HUES6 (cell line): ENCODE data around the gene EVL.

Experiments used
- H3K27ac ChIP-seq: 2 replicates; pipeline ENCODE4 v1.7.0; 2013; ENCODE audit warnings: low read depth, mild to moderate bottlenecking, low read length, inconsistent platforms
- H3K27me3 ChIP-seq: 2 replicates; pipeline ENCODE4 v1.6.1; 2013; ENCODE audit warnings: low read length; ENCODE audit not compliant: control insufficient read depth, insufficient read depth
- H3K36me3 ChIP-seq: 2 replicates; pipeline ENCODE4 v1.6.1; 2013; ENCODE audit warnings: low read length; ENCODE audit not compliant: control insufficient read depth, insufficient read depth
- H3K4me1 ChIP-seq: 2 replicates; pipeline ENCODE4 v1.6.1; 2013; ENCODE audit warnings: low read length; ENCODE audit not compliant: control insufficient read depth, insufficient read depth
- H3K4me3 ChIP-seq: 2 replicates; pipeline ENCODE4 v1.5.1; 2013; ENCODE audit warnings: low read depth, low read length
- H3K9ac ChIP-seq: one replicate; pipeline ENCODE4 v1.6.1; 2013; ENCODE audit warnings: mild to moderate bottlenecking, low read length
- H3K9me3 ChIP-seq: 2 replicates; pipeline ENCODE4 v1.6.1; 2013; ENCODE audit warnings: low read depth, low read length; ENCODE audit not compliant: control insufficient read depth, insufficient read depth

EVL gene

DNA sequence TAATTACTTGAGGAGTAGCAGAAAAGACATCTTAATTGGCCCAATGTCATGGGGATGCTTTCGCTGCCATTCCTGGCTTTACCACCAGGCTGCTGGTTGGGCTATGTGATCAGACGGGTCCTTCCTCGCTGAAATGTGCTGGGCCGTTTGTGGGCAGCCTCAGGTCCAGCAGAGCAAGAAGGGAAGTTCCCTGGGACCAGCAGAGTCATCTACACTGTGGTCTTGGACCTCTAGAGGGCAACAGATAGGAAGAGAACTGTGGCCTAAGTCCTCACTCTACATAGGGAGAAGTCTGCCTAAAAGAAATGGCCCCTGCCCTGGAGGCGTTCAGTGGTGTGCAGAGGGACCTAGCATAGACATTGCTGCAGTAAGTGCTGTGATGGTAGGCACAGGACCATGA is 10.9 kb downstream of the EVL start:
- Histone ChIP-seq H3K27ac (no peak overlapping the region), H3K36me3 (no peaks in the 10 kb centered on the region), H3K9ac (no peak overlapping the region), H3K4me3 (no peak overlapping the region), H3K4me1 (peaks cover 26% of the 10 kb centered on the region; the same call in 1 of the 2 replicates), H3K9me3 (no peaks in the 10 kb centered on the region), H3K27me3 (no peaks in the 10 kb centered on the region)

DNA sequence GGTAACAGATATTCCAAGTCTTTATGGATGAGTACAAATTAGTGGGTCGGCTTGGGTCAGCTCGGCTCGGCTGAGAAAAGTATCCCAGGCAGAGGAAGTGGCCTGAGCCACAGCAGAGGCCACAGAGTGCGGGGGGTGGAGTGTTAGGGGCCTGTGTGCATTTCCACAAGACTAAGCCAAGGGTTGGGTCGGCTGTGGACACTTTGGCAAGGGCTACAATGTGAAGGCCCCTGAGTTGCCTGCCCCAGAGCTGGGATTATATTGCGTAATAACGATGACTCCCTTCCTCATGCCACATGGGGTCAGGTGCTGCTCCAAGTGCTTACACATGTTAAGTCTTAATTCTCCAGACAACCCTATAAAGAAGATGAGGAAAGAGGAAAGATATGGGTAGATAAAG is 11.4 kb downstream of the EVL start:
- Histone ChIP-seq H3K27ac (no peak overlapping the region), H3K9me3 (no peaks in the 10 kb centered on the region), H3K9ac (no peak overlapping the region), H3K4me1 (peaks cover 26% of the 10 kb centered on the region; the same call in 1 of the 2 replicates), H3K36me3 (no peaks in the 10 kb centered on the region), H3K4me3 (no peak overlapping the region), H3K27me3 (no peaks in the 10 kb centered on the region)

DNA sequence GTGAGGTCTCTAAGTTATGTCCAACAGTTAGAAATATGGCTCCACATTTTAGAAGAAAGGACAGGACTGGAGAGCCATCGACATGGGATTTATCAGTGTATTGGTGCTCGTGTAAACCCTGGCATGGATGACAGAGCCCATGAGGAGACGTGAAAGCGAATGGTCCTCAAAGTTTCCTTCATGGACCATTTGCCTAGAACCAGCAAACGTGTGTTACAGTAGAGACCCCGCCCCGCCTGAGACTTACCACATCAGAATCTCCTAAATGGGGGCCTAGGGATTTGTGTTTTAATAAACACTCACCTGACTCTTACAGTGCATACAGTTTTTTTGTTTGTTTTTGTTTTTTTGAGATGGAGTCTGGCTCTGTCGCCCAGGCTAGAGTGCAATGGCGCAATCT is 12.2 kb downstream of the EVL start:
- H3K4me1 ChIP-seq = peaks cover 26% of the 10 kb centered on the region; the same call in 1 of the 2 replicates
- no peaks in the 10 kb centered on the region for H3K27me3 ChIP-seq
- no peak overlapping the region for H3K4me3 ChIP-seq
- no peaks in the 10 kb centered on the region for H3K36me3 ChIP-seq
- no peaks in the 10 kb centered on the region for H3K9me3 ChIP-seq
- H3K27ac ChIP-seq = no peak overlapping the region
- H3K9ac ChIP-seq = no peak overlapping the region

DNA sequence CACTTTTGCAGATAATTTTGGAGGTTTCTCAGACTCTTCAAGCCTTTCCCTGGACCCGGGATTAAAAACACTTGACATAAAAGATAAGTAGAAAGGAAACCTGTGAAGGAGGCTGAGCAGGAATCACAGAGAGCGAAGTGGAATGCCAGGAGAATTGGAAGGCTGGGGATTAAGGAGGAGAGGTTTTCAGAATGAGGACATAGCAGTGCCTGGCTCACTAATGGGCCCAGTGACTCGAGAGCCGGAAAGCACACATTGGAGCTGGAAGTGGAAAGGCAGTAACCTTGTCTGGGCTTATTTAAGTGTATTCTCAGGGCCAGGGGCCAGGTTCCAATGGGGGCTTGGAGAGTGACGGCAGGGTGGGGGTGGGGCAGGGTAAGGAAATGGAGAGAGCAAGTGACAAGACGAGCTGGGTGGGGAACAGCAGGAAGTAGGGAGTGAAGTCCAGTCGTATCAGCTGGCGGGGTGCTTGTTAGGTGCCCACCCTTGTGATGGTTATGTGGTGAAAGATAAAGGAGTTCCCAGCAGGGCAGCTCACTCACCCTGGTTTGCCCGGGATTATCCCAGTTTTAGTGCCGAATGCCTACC is 13.1 kb downstream of the EVL start:
- no peaks in the 10 kb centered on the region for H3K27me3 ChIP-seq
- H3K4me3 ChIP-seq = no peak overlapping the region
- H3K36me3 ChIP-seq = no peaks in the 10 kb centered on the region
- no peaks in the 10 kb centered on the region for H3K9me3 ChIP-seq
- H3K27ac ChIP-seq = no peak overlapping the region
- no peak overlapping the region for H3K9ac ChIP-seq
- H3K4me1 ChIP-seq = peaks cover 20% of the 10 kb centered on the region; the same call in 1 of the 2 replicates

DNA sequence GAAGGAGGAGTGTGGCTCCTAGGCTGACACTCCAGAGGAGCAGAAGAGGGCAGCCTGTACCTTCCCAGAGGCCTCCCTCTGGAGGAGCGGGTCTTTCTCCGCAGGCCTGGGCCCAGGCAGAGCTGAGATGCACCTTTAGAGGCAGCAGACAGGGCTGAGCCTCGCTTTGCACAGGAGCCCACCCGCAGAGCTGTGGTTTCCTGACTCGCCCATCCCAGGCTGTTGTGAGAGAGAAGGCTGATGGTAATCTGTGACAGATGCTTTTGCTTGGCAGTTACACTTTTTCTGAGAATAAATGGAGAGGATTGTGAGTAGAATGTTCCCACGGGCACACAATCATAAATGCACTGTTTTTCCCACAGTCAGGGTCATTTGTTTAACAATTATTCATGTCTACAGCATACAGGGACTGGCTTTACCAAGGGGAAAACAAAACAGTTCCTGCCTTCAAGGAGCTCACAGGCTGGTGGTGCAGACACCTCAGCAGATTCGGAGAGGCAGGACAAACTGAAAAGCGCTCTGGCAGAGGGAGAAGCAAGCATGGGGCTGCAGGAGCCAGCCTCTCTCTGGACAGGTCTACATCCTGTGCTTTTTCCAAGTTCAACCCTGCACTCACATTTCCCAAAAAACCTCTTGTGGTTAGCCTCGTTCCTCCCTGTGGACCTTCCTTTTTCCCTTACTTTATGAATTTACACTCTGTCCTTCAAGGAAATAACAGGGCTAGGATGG is 13.9 kb downstream of the EVL start:
- Histone ChIP-seq H3K9me3 (no peaks in the 10 kb centered on the region), H3K4me3 (no peak overlapping the region), H3K4me1 (peaks cover 19% of the 10 kb centered on the region; the same call in 1 of the 2 replicates), H3K36me3 (no peaks in the 10 kb centered on the region), H3K9ac (no peak overlapping the region), H3K27ac (no peak overlapping the region), H3K27me3 (no peaks in the 10 kb centered on the region)

DNA sequence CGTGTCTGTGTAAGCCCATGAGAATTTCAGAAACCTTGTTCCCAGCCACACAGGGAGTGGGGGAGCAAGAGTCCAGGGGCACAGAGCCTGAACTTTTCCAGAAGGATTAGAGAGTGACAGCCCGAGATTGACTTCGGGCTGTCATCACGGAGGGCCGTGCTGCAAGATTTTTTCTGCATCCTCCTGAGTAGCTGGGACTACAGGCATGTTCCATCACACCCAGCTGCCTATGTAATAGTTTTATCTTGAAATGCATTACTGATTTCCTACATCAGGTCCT is 14.4 kb downstream of the EVL start:
- Histone ChIP-seq H3K27me3 (no peaks in the 10 kb centered on the region), H3K4me3 (no peak overlapping the region), H3K4me1 (peaks cover 19% of the 10 kb centered on the region; the same call in 1 of the 2 replicates), H3K27ac (no peak overlapping the region), H3K36me3 (no peaks in the 10 kb centered on the region), H3K9ac (no peak overlapping the region), H3K9me3 (no peaks in the 10 kb centered on the region)

DNA sequence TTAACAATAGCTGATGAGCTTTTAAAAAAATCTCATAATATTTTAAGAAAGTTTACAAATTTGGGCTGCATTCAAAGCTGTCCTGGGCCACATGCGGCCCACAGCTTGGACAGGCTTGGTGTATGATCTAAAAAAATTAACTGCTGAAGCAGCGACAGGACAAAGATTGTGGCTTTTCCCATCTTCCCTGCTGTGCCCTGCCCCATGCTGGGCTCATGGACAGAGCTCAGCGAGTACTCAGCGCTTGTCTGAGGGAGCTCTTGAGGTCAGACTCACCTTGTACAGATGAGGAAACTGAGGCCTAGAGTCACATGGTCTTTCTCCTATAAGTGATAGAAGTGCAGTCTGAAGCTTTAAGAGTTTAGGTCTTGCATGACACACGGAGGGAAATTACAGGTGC is 15.0 kb downstream of the EVL start:
- Histone ChIP-seq H3K27me3 (no peaks in the 10 kb centered on the region), H3K9me3 (no peaks in the 10 kb centered on the region), H3K36me3 (peaks cover 1% of the 10 kb centered on the region; the same call in 1 of the 2 replicates), H3K27ac (no peak overlapping the region), H3K4me1 (peaks cover 19% of the 10 kb centered on the region; the same call in 1 of the 2 replicates), H3K4me3 (no peak overlapping the region), H3K9ac (no peak overlapping the region)

DNA sequence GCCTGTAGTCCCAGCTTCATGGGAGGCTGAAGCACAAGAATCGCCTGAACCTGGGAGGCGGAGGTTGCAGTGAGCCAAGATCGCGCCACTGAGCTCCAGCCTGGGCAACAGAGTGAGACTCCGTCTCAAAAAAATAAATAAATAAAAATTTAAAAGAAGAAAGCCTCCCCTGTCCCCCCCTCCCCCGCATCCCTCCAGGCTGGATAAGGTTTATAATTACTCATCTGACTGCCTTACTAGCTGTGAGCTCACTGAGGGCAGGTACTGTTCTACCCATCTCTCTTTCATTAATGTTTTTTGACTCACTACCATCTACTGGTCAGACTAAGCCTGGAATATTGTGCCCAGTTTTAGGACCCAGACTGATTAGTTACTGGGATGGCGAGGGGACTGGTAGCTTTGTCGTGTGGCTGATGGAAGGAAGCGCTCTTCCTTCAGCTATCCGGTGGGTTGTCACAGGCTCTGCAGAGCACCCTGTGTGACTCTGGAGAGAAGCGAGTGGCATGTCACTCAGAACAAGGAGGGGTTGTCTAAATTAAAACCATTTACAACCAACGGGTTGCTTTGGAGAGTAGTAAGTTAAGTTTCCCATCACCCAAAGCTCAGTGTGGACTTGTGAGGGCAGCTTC is 16.9 kb downstream of the EVL start:
- no peak overlapping the region for H3K4me3 ChIP-seq
- no peak overlapping the region for H3K9ac ChIP-seq
- H3K36me3 ChIP-seq = peaks cover 3% of the 10 kb centered on the region; the same call in 1 of the 2 replicates
- peaks cover 19% of the 10 kb centered on the region; the same call in 1 of the 2 replicates for H3K4me1 ChIP-seq
- H3K27me3 ChIP-seq = no peaks in the 10 kb centered on the region
- no peaks in the 10 kb centered on the region for H3K9me3 ChIP-seq
- H3K27ac ChIP-seq = no peak overlapping the region

DNA sequence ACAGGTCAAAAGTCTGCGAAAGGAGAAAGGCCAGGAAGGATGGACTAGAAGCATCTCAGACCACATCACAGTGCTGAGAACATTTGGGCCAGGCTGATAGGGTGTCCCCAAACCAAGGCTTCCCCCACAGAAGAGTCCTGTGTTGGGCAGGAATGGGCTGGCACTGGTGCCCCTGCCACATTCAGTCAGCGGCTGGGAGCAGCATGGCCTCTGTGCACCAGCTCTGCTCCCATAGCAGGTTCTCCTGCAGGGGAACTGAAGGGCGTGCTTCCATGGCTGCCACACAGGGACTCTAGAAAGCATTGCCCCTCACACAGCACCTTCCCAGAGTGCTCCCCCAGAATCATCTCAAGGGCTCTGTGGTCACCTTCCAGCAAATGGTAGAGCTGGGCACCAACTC is 17.5 kb downstream of the EVL start:
- Histone ChIP-seq H3K27ac (no peak overlapping the region), H3K4me1 (peaks cover 19% of the 10 kb centered on the region; the same call in 1 of the 2 replicates), H3K27me3 (no peaks in the 10 kb centered on the region), H3K9ac (no peak overlapping the region), H3K9me3 (no peaks in the 10 kb centered on the region), H3K36me3 (peaks cover 3% of the 10 kb centered on the region; the same call in 1 of the 2 replicates), H3K4me3 (no peak overlapping the region)

DNA sequence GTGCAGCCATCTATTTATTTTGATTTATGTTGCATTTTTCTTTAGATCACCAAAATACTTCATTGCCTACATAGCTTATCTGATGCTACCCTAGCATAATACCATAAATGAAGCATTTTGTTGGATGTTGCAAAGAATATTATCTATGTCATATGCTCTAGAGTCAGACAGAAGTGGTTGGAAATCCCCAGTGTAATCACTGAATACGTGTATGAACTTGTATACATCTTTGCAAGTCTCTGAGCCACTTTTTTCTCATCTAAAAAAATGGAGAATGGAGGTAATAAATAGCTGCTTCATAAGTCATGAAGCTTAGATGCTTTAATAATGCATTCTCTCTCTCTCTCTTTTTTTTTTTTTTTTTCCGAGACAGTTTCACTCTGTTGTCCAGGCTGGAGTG is 18.5 kb downstream of the EVL start:
- H3K4me1 ChIP-seq = peaks cover 11% of the 10 kb centered on the region; the same call in 1 of the 2 replicates
- H3K27me3 ChIP-seq = no peaks in the 10 kb centered on the region
- peaks cover 3% of the 10 kb centered on the region; the same call in 1 of the 2 replicates for H3K36me3 ChIP-seq
- no peak overlapping the region for H3K27ac ChIP-seq
- no peak overlapping the region for H3K4me3 ChIP-seq
- no peaks in the 10 kb centered on the region for H3K9me3 ChIP-seq
- H3K9ac ChIP-seq = no peak overlapping the region

DNA sequence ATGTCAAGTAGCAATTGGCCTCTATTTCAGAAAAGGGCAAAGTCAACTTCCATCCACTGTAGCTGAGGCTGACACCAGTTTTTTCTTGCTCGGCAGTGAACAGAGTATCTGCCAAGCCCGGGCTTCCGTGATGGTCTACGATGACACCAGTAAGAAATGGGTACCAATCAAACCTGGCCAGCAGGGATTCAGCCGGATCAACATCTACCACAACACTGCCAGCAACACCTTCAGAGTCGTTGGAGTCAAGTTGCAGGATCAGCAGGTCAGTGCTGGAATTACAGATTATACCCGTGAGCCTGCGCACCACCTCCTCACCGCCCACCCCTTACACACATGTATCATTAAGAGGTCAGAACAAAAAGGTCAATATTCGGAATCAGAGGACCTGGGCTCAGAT is 19.4 kb downstream of the EVL start:
- H3K4me1 ChIP-seq = peaks cover 3% of the 10 kb centered on the region; the same call in 1 of the 2 replicates
- no peaks in the 10 kb centered on the region for H3K9me3 ChIP-seq
- no peak overlapping the region for H3K27ac ChIP-seq
- H3K36me3 ChIP-seq = peaks cover 3% of the 10 kb centered on the region; the same call in 1 of the 2 replicates
- H3K9ac ChIP-seq = no peak overlapping the region
- H3K27me3 ChIP-seq = no peaks in the 10 kb centered on the region
- H3K4me3 ChIP-seq = no peak overlapping the region
